ENCODE measurements around the gene SPDYE16. TPM values are rescaled to one million over a fixed set of nuclear protein-coding genes. Genes with fewer than 3 reads are reported as not detected.
"Not testable (repeated sequence)": the region's sequence is repeated elsewhere in the genome, so short reads cannot be mapped to it uniquely, and the experiment has no call there.

Gene SPDYE16
- total and polyA plus RNA-seq, 8 donors = 0.26 to 6.4 (median 4.9) TPM; not detected in 1

DNA sequence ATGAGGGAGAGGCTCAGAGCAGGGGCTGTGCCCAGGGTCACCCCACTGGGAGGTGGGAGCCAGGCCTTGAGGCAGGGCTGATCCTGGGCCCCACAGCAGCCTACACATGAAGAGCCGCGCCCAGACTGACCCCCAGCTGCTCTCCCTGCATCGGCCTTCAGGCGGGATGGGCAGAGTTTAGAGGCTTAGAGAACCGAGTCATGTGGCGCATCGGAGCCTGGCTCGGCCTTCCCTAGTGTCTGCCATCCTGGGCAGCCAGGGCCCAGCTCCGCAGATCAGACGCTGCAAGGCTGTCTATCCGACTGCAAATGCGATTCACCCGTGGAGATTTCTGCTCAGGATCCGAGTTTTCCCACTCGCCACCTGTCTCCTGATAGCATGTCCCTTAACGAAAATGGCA, 40.3 kb downstream of the SPDYE16 start:
- not testable (repeated sequence) for H3K4me1 ChIP-seq, H3K9me3 ChIP-seq, H3K4me3 ChIP-seq, H3K27me3 ChIP-seq, H3K27ac ChIP-seq, ATAC-seq
- intact Hi-C loops (cut with DNase I) = loop anchor here in 1 of 2 donors (10.0 kb wide), 1 partner anchor 492 kb away; no protein-coding TSS in a partner anchor
- H3K36me3 ChIP-seq = peaks cover 0 to 61% of the 10 kb centered on the region in 2 donors
- peak in 1 of 4 donors; percentile 37 for DNase-seq

- not testable (repeated sequence) for ATAC-seq, H3K9me3 ChIP-seq, DNase-seq, H3K27ac ChIP-seq, H3K4me3 ChIP-seq, H3K27me3 ChIP-seq, H3K4me1 ChIP-seq
- H3K36me3 ChIP-seq = peaks cover 0 to 58% of the 10 kb centered on the region in 2 donors
- intact Hi-C loops (cut with DNase I) = loop anchor here in 1 of 2 donors (10.0 kb wide), 1 partner anchor 493 kb away; no protein-coding TSS in a partner anchor
Observed at GRCh38 chr7:76502224-76502623, 40.9 kb downstream of the SPDYE16 start.

DNA sequence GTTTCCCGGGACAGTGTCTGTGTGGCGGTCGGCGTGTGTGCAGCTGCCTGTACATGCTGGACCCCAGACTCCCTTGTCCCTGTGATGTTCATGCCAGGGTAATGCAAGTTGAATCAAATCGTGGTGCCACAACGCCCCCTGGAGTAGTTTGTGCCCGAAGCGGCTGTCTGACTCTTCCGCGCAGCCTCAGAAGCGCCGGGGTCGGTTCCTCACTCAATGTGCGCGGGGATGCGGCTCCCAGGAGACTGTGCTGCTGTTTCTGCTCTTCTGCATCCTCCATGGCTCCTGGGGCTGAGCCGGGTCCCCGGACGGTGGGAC, 43.2 kb downstream of the SPDYE16 start:
- peak; percentile 6 for ATAC-seq
- H3K27ac ChIP-seq, H3K4me1 ChIP-seq, H3K4me3 ChIP-seq, H3K27me3 ChIP-seq, H3K9me3 ChIP-seq, DNase-seq: not testable (repeated sequence)
- intact Hi-C loops (cut with DNase I) = loop anchor here in 1 of 2 donors (10.0 kb wide), 1 partner anchor 495 kb away; no protein-coding TSS in a partner anchor
- H3K36me3 ChIP-seq = peaks cover 0 to 35% of the 10 kb centered on the region in 2 donors

- H3K4me1 ChIP-seq; intact Hi-C loops (cut with DNase I); H3K27ac ChIP-seq; DNase-seq; ATAC-seq; H3K27me3 ChIP-seq; H3K9me3 ChIP-seq; H3K4me3 ChIP-seq: not testable (repeated sequence)
- H3K36me3 ChIP-seq = peaks cover 0 to 29% of the 10 kb centered on the region in 2 donors
Observed at GRCh38 chr7:76499201-76499923, 43.7 kb downstream of the SPDYE16 start.

DNA sequence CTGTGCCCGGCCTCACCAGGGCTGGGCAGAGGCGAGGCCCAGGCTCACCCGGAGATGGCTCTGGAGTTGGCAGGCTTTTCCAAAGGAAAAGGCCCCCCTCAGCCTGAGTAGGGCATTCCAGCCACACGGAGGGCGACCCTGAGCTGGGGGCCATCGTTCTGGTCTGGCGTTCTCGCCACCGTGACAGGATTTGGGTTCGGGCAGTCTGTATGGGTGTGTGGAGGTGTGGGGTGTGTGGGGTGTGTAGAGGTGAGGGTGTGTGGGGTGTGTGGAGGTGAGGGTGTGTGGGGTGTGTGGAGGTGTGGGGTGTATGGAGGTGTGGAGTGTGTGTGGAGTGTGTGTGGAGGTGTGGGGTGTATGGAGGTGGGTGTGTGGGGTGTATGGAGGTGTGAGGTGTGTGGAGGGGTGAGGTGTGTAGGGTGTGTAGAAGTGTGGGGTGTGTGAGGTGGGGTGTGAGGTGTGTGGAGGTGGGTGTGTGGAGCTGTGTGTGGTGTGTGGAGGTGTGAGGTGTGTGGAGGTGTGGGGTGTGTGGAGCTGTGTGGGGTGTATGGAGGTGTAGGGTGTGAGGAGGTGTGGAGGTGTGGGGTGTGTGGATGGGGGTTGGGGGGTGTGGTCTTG, 44.4 kb downstream of the SPDYE16 start:
- DNase-seq, H3K27me3 ChIP-seq: not testable (repeated sequence)

GRCh38 chr7:76497918-76498582, 45.0 kb downstream of the SPDYE16 start:
- ATAC-seq; intact Hi-C loops (cut with DNase I); H3K9me3 ChIP-seq; DNase-seq; H3K4me1 ChIP-seq; H3K27me3 ChIP-seq; H3K4me3 ChIP-seq; H3K27ac ChIP-seq: not testable (repeated sequence)
- peaks cover 0 to 24% of the 10 kb centered on the region in 2 donors for H3K36me3 ChIP-seq

More for the DNA sequence above, 44.4 kb downstream of the SPDYE16 start:
- H3K9me3 ChIP-seq; H3K4me1 ChIP-seq; H3K27ac ChIP-seq; intact Hi-C loops (cut with DNase I); H3K4me3 ChIP-seq; ATAC-seq: not testable (repeated sequence)
- H3K36me3 ChIP-seq = peaks cover 0 to 29% of the 10 kb centered on the region in 2 donors

GRCh38 chr7:76495717-76496116, 47.4 kb downstream of the SPDYE16 start:
- intact Hi-C loops (cut with DNase I); H3K4me1 ChIP-seq; H3K27ac ChIP-seq; H3K4me3 ChIP-seq; ATAC-seq; H3K36me3 ChIP-seq; H3K9me3 ChIP-seq; H3K27me3 ChIP-seq: not testable (repeated sequence)
- DNase-seq = peak in 1 of 4 donors; percentile 44

- H3K27ac ChIP-seq; H3K4me1 ChIP-seq; H3K4me3 ChIP-seq; ATAC-seq; H3K27me3 ChIP-seq; intact Hi-C loops (cut with DNase I); H3K36me3 ChIP-seq; H3K9me3 ChIP-seq: not testable (repeated sequence)
- DNase-seq = peak in 1 of 4 donors; percentile 10
Observed at GRCh38 chr7:76492139-76492538, 51.0 kb downstream of the SPDYE16 start.

GRCh38 chr7:76487969-76488368, 55.1 kb downstream of the SPDYE16 start:
- H3K27me3 ChIP-seq; H3K36me3 ChIP-seq; H3K4me1 ChIP-seq; H3K9me3 ChIP-seq; H3K27ac ChIP-seq; H3K4me3 ChIP-seq; intact Hi-C loops (cut with DNase I); DNase-seq: not testable (repeated sequence)
- peak; percentile 13 for ATAC-seq

DNA sequence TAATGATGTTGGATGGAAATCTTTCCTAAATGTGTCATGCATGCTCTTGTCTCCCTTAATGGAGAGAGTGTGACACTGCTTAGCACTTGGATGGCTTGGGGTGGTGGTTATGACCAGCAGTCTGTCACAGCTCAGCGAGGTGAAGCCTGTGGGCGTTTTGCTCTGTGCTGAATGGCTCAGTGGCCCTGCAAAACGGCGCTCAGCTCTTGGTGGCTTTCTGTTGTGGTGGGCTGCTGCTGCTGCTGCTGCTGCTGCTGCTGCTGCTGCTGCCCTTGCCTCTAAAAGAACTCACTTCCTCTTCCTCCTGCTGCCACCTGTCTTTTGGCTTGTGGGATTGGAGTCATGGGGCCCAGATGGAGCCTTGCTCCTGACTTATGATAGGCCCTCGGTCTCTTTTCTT, 56.5 kb downstream of the SPDYE16 start:
- H3K27me3 ChIP-seq; H3K4me3 ChIP-seq; H3K27ac ChIP-seq; DNase-seq; H3K4me1 ChIP-seq; H3K9me3 ChIP-seq; intact Hi-C loops (cut with DNase I): not testable (repeated sequence)
- peak; percentile 37 for ATAC-seq
- peaks cover 0 to 21% of the 10 kb centered on the region in 2 donors for H3K36me3 ChIP-seq

GRCh38 chr7:76485822-76486610, 57.1 kb downstream of the SPDYE16 start:
- H3K27ac ChIP-seq; DNase-seq; H3K4me1 ChIP-seq; intact Hi-C loops (cut with DNase I); H3K27me3 ChIP-seq; H3K9me3 ChIP-seq; H3K4me3 ChIP-seq: not testable (repeated sequence)
- ATAC-seq = peak; percentile 21
- peaks cover 0 to 27% of the 10 kb centered on the region in 2 donors for H3K36me3 ChIP-seq

DNA sequence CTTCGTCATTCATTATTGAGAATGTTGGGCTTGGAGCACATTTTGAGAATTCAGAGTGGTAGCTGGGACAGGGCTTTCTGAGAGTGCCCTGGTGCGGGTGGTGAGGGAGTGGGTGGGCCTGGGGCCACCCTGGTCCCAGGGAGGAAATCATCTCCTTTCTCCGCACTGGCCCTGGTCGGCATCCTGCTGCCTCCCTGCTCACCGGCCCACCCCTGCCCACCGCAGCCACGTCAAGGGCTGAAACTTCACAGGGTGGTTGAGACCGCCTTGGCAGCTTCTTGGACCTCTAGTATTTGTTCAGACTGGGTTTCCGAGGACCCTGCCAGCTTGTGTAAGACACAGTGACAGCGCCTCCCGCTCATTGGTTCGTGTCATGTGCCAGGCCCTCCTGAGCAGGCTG, 58.6 kb downstream of the SPDYE16 start:
- DNase-seq; ATAC-seq; H3K9me3 ChIP-seq; intact Hi-C loops (cut with DNase I); H3K27ac ChIP-seq; H3K4me1 ChIP-seq; H3K27me3 ChIP-seq; H3K4me3 ChIP-seq: not testable (repeated sequence)
- H3K36me3 ChIP-seq = peaks cover 0 to 37% of the 10 kb centered on the region in 2 donors
